ENCODE measurements around the gene COL6A5.

Gene COL6A5

GRCh38 chr3:130384476-130385025 is 39.1 kb downstream of the COL6A5 start:
- no peak for TF ChIP-seq YY1 (IDR thresholded peaks at IDR 0.05; ENCODE audit: insufficient read depth, insufficient read length)
- TF ChIP-seq SUZ12 (IDR thresholded peaks at IDR 0.05; ENCODE audit: extremely low read depth, insufficient read depth, insufficient read length): no peak
- no peak for TF ChIP-seq ZNF274 (IDR thresholded peaks at IDR 0.05; ENCODE audit: low read depth, low read length)
- H3K27me3 ChIP-seq (ENCODE audit: insufficient read depth, insufficient read length): no peaks in the 10 kb centered on the region
- H3K4me3 ChIP-seq (ENCODE audit: insufficient read length, low read depth): no peak overlapping the region
- no peaks in the 10 kb centered on the region for H3K36me3 ChIP-seq (ENCODE audit: insufficient read depth, insufficient read length, low read length)
- H3K9ac ChIP-seq (ENCODE audit: insufficient read length, low read depth): no peak overlapping the region
- H3K9me3 ChIP-seq (ENCODE audit: insufficient read depth, low read length): no peaks in the 10 kb centered on the region
- no peak for DNase-seq (ENCODE audit: low read depth, low spot score)
- no peaks in the 10 kb centered on the region for H3K4me1 ChIP-seq (ENCODE audit: insufficient read depth, insufficient read length)

- TF ChIP-seq SUZ12 (IDR thresholded peaks at IDR 0.05; ENCODE audit: extremely low read depth, insufficient read depth, insufficient read length) (no peak), YY1 (IDR thresholded peaks at IDR 0.05; ENCODE audit: insufficient read depth, insufficient read length) (no peak), ZNF274 (IDR thresholded peaks at IDR 0.05; ENCODE audit: low read depth, low read length) (no peak)
- DNase-seq (ENCODE audit: low read depth, low spot score): no peak
- H3K9me3 ChIP-seq (ENCODE audit: insufficient read depth, low read length): no peaks in the 10 kb centered on the region
- no peak overlapping the region for H3K9ac ChIP-seq (ENCODE audit: insufficient read length, low read depth)
- H3K27me3 ChIP-seq (ENCODE audit: insufficient read depth, insufficient read length): no peaks in the 10 kb centered on the region
- H3K4me1 ChIP-seq (ENCODE audit: insufficient read depth, insufficient read length): no peaks in the 10 kb centered on the region
- no peak overlapping the region for H3K4me3 ChIP-seq (ENCODE audit: insufficient read length, low read depth)
- H3K36me3 ChIP-seq (ENCODE audit: insufficient read depth, insufficient read length, low read length): no peaks in the 10 kb centered on the region
These were observed 41.3 kb downstream of the COL6A5 start for GRCh38 chr3:130386604-130387263.

GRCh38 chr3:130389743-130390478 is 44.4 kb downstream of the COL6A5 start:
- DNase-seq (ENCODE audit: low read depth, low spot score): no peak
- Histone ChIP-seq H3K9ac (ENCODE audit: insufficient read length, low read depth) (no peak overlapping the region), H3K4me1 (ENCODE audit: insufficient read depth, insufficient read length) (no peaks in the 10 kb centered on the region), H3K9me3 (ENCODE audit: insufficient read depth, low read length) (no peaks in the 10 kb centered on the region), H3K27me3 (ENCODE audit: insufficient read depth, insufficient read length) (no peaks in the 10 kb centered on the region), H3K36me3 (ENCODE audit: insufficient read depth, insufficient read length, low read length) (no peaks in the 10 kb centered on the region), H3K4me3 (ENCODE audit: insufficient read length, low read depth) (no peak overlapping the region)
- TF ChIP-seq YY1 (IDR thresholded peaks at IDR 0.05; ENCODE audit: insufficient read depth, insufficient read length): no peak
- TF ChIP-seq ZNF274 (IDR thresholded peaks at IDR 0.05; ENCODE audit: low read depth, low read length): no peak
- no peak for TF ChIP-seq SUZ12 (IDR thresholded peaks at IDR 0.05; ENCODE audit: extremely low read depth, insufficient read depth, insufficient read length)

GRCh38 chr3:130392266-130392665 is 46.8 kb downstream of the COL6A5 start:
- Histone ChIP-seq H3K4me3 (ENCODE audit: insufficient read length, low read depth) (no peak overlapping the region), H3K36me3 (ENCODE audit: insufficient read depth, insufficient read length, low read length) (no peaks in the 10 kb centered on the region), H3K4me1 (ENCODE audit: insufficient read depth, insufficient read length) (no peaks in the 10 kb centered on the region), H3K9ac (ENCODE audit: insufficient read length, low read depth) (no peak overlapping the region), H3K27me3 (ENCODE audit: insufficient read depth, insufficient read length) (no peaks in the 10 kb centered on the region), H3K9me3 (ENCODE audit: insufficient read depth, low read length) (no peaks in the 10 kb centered on the region)
- no peak for DNase-seq (ENCODE audit: low read depth, low spot score)
- TF ChIP-seq YY1 (IDR thresholded peaks at IDR 0.05; ENCODE audit: insufficient read depth, insufficient read length): no peak
- no peak for TF ChIP-seq ZNF274 (IDR thresholded peaks at IDR 0.05; ENCODE audit: low read depth, low read length)
- TF ChIP-seq SUZ12 (IDR thresholded peaks at IDR 0.05; ENCODE audit: extremely low read depth, insufficient read depth, insufficient read length): no peak

- DNase-seq (ENCODE audit: low read depth, low spot score): no peak
- TF ChIP-seq ZNF274 (IDR thresholded peaks at IDR 0.05; ENCODE audit: low read depth, low read length): no peak
- no peak for TF ChIP-seq SUZ12 (IDR thresholded peaks at IDR 0.05; ENCODE audit: extremely low read depth, insufficient read depth, insufficient read length)
- TF ChIP-seq YY1 (IDR thresholded peaks at IDR 0.05; ENCODE audit: insufficient read depth, insufficient read length): no peak
These were observed 48.1 kb downstream of the COL6A5 start for GRCh38 chr3:130393594-130393993.

GRCh38 chr3:130395331-130395730 is 49.9 kb downstream of the COL6A5 start:
- H3K36me3 ChIP-seq (ENCODE audit: insufficient read depth, insufficient read length, low read length): no peaks in the 10 kb centered on the region
- H3K4me3 ChIP-seq (ENCODE audit: insufficient read length, low read depth): no peak overlapping the region
- TF ChIP-seq ZNF274 (IDR thresholded peaks at IDR 0.05; ENCODE audit: low read depth, low read length) (no peak), YY1 (IDR thresholded peaks at IDR 0.05; ENCODE audit: insufficient read depth, insufficient read length) (no peak), SUZ12 (IDR thresholded peaks at IDR 0.05; ENCODE audit: extremely low read depth, insufficient read depth, insufficient read length) (no peak)
- no peaks in the 10 kb centered on the region for H3K9me3 ChIP-seq (ENCODE audit: insufficient read depth, low read length)
- no peaks in the 10 kb centered on the region for H3K27me3 ChIP-seq (ENCODE audit: insufficient read depth, insufficient read length)
- H3K4me1 ChIP-seq (ENCODE audit: insufficient read depth, insufficient read length): no peaks in the 10 kb centered on the region
- no peak for DNase-seq (ENCODE audit: low read depth, low spot score)
- H3K9ac ChIP-seq (ENCODE audit: insufficient read length, low read depth): no peak overlapping the region

More at GRCh38 chr3:130393594-130393993, 48.1 kb downstream of the COL6A5 start:
- no peak overlapping the region for H3K4me3 ChIP-seq (ENCODE audit: insufficient read length, low read depth)
- no peaks in the 10 kb centered on the region for H3K27me3 ChIP-seq (ENCODE audit: insufficient read depth, insufficient read length)
- no peak overlapping the region for H3K9ac ChIP-seq (ENCODE audit: insufficient read length, low read depth)
- H3K36me3 ChIP-seq (ENCODE audit: insufficient read depth, insufficient read length, low read length): no peaks in the 10 kb centered on the region
- no peaks in the 10 kb centered on the region for H3K4me1 ChIP-seq (ENCODE audit: insufficient read depth, insufficient read length)
- no peaks in the 10 kb centered on the region for H3K9me3 ChIP-seq (ENCODE audit: insufficient read depth, low read length)

- no peaks in the 10 kb centered on the region for H3K27me3 ChIP-seq (ENCODE audit: insufficient read depth, insufficient read length)
- H3K4me3 ChIP-seq (ENCODE audit: insufficient read length, low read depth): no peak overlapping the region
- no peaks in the 10 kb centered on the region for H3K36me3 ChIP-seq (ENCODE audit: insufficient read depth, insufficient read length, low read length)
- no peaks in the 10 kb centered on the region for H3K9me3 ChIP-seq (ENCODE audit: insufficient read depth, low read length)
- TF ChIP-seq YY1 (IDR thresholded peaks at IDR 0.05; ENCODE audit: insufficient read depth, insufficient read length): no peak
- TF ChIP-seq ZNF274 (IDR thresholded peaks at IDR 0.05; ENCODE audit: low read depth, low read length): no peak
- TF ChIP-seq SUZ12 (IDR thresholded peaks at IDR 0.05; ENCODE audit: extremely low read depth, insufficient read depth, insufficient read length): no peak
- DNase-seq (ENCODE audit: low read depth, low spot score): peak; percentile 62
- no peak overlapping the region for H3K9ac ChIP-seq (ENCODE audit: insufficient read length, low read depth)
- H3K4me1 ChIP-seq (ENCODE audit: insufficient read depth, insufficient read length): no peaks in the 10 kb centered on the region
These were observed 50.4 kb downstream of the COL6A5 start for GRCh38 chr3:130395916-130396315.

Data from NT2/D1 (cell line).